Measurements from ENCODE around the gene POLA2. TPM values are rescaled to one million over a fixed set of nuclear protein-coding genes. Genes with fewer than 3 reads are reported as not detected.
"Not testable (repeated sequence)": the region's sequence is repeated elsewhere in the genome, so short reads cannot be mapped to it uniquely, and the experiment has no call there.

Gene POLA2
- polyA plus RNA-seq, 3 donors from 2014 or later, result 10.1 to 11.8 (median 11.8) TPM

DNA sequence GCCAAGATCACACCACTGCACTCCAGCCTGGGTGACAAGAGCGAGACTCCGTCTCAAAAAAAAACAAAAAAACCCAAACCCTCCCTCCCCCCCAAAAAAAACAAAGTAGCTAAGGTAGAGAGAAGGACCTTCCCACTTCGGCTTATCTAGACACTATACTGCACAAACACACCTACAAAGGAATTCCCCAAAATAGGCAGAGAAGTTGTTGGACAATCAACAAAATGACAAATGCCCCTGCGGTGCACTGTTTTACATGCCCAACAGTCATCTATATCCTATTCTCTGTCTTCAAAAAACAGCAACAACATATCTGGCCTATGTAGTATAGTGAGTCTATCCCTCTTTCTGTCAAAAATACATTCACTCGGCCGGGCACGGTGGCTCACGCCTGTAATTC, 65.3 kb downstream of the POLA2 start:
- Mint-ChIP-seq H3K27me3 (ENCODE audit: low read depth in 3 of 3) (peaks cover 0 to 4% (median 3%) of the 10 kb centered on the region in 3 donors), H3K36me3 (no peaks in the 10 kb centered on the region), H3K4me1 (peaks cover 4 to 6% of the 10 kb centered on the region in 2 donors), H3K9me3 (no peaks in the 10 kb centered on the region), H3K27ac (no peak overlapping the region), H3K4me3 (no peak overlapping the region)
- DNase-seq, result no peak

DNA sequence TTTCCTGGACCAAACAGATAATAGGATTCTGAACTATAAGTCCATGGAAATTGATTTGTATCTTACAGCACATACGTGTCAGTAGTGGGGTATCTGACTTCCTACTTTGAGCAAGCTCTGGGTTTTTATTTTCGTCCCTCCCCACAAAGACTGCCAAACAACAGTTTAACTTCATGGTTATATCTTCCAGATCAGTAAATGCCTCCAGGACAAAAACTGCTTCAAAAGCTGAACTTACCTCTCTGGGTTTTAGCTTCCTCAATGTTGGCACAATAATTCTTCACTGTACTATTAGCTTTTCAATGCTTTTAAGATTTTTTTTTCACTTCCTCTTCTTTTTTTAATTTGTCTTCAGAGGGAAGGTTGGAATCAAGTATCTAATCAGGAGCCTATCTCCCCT, 67.7 kb downstream of the POLA2 start:
- no peak for DNase-seq
- Mint-ChIP-seq H3K9me3 (no peaks in the 10 kb centered on the region), H3K4me1 (peaks cover 12 to 15% of the 10 kb centered on the region in 2 donors), H3K27me3 (ENCODE audit: low read depth in 3 of 3) (peaks cover 0 to 6% (median 0%) of the 10 kb centered on the region in 3 donors), H3K4me3 (no peak overlapping the region), H3K27ac (peak overlapping the region in 1 of 6 donors; percentile 41), H3K36me3 (no peaks in the 10 kb centered on the region)

DNA sequence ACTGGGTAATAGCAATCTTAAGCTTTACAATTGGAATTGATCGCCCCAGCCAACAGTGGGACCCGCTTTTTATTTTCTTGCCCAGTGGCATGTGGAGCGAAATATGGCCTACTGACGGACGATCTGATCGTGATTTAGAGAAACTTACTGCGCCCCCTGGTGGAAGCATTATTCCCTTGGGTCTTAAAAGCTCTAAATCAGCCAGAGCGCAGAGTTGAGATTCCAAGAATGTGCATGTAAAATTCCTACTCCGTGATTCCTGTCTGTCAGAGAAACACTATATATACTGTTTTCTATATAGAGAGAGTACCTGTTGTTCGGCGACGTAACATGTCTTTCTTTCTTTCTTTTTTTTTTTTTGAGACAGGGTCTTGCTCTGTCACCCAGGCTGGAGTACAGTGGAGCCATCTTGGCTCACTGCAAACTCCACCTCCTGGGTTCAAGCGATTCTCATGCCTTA, 68.2 kb downstream of the POLA2 start:
- H3K27me3 Mint-ChIP-seq (ENCODE audit: low read depth in 3 of 3), result peaks cover 0 to 7% (median 2%) of the 10 kb centered on the region in 3 donors
- no peaks in the 10 kb centered on the region for H3K36me3 Mint-ChIP-seq
- peak; percentile 69 to 77 (median 71) for DNase-seq
- H3K9me3 Mint-ChIP-seq, result no peaks in the 10 kb centered on the region
- H3K4me3 Mint-ChIP-seq, result no peak overlapping the region
- H3K4me1 Mint-ChIP-seq, result peaks cover 17 to 20% of the 10 kb centered on the region in 2 donors
- peak overlapping the region in 1 of 6 donors; percentile 41 for H3K27ac Mint-ChIP-seq

DNA sequence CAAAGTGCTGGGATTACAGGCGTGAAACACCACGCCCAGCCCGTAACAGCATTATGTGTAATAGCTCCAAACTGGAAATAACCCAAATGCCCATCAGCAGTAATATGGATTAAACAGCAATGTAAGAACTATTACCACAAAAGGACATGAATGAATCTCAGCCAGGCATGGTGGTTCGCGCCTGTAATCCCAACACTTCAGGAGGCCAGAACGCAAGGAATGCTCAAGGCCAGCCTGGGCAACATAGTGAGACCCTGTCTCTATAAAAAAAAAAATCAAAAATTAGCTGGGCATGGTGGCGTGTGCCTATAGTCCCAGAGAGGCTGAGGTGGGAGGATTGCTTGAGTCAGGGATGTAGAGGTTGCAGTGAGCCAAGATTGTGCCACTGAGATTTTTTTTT, 68.8 kb downstream of the POLA2 start:
- H3K36me3 Mint-ChIP-seq, result no peaks in the 10 kb centered on the region
- no peaks in the 10 kb centered on the region for H3K9me3 Mint-ChIP-seq
- no peak overlapping the region for H3K27ac Mint-ChIP-seq
- H3K4me3 Mint-ChIP-seq, result no peak overlapping the region
- DNase-seq, result no peak
- H3K4me1 Mint-ChIP-seq, result peaks cover 23 to 26% of the 10 kb centered on the region in 2 donors
- H3K27me3 Mint-ChIP-seq (ENCODE audit: low read depth in 3 of 3), result peaks cover 0 to 7% (median 2%) of the 10 kb centered on the region in 3 donors

DNA sequence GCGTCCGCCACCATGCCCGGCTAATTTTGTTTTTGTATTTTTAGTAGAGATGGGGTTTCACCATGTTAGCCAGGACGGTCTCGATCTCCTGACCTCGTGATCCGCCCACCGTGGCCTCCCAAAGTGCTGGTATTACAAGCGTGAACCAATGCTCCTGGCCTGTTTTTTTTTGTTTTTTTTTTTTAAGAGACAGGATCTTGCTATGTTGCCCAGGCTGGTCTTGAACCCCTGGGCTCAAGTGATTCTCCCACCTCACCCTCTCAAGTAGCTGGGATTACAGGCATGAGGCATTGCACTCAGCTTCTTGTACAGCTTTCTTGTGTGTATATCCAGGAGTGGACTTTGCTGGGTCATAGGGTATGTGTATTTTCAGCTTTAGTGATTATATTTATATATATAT, 70.8 kb downstream of the POLA2 start:
- peaks cover 25 to 29% of the 10 kb centered on the region in 2 donors for H3K4me1 Mint-ChIP-seq
- not testable (repeated sequence) for H3K36me3 Mint-ChIP-seq; H3K4me3 Mint-ChIP-seq; DNase-seq; H3K27ac Mint-ChIP-seq; H3K27me3 Mint-ChIP-seq (ENCODE audit: low read depth in 3 of 3); H3K9me3 Mint-ChIP-seq

DNA sequence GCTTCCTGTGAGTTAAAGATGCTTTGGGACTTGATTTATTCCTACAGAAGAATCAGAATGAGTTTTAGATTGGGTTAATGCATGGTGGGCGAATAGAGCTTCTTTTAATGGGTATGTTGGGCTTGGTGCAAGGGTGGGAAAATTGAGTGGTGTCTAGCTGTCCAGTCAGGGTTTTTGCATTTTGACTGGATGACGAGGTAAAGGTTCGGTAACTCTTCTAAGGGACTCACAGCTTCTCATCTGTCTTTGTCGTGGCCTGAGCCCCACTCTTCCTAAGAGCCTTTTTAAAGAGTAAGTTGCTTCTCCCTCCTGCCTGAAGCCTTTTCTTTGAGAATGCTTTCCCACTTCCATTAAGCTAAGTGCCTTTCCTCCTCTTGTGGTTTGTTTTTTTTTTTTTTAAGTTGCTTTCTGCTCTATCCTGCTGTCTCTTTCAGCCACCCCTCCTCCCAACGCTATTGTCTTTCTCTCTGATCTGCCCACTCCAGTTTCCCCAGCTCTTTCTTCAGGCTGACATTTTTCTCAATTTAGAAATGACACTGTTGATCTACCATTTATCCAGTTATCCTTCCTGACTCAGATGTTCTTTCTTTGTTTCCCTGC, 73.0 kb downstream of the POLA2 start:
- Mint-ChIP-seq H3K4me3 (peak overlapping the region; percentile 87 to 98 (median 93)), H3K4me1 (peaks cover 37 to 45% of the 10 kb centered on the region in 2 donors), H3K9me3 (no peaks in the 10 kb centered on the region), H3K36me3 (peaks cover 0 to 5% (median 3%) of the 10 kb centered on the region in 3 donors), H3K27me3 (ENCODE audit: low read depth in 3 of 3) (peaks cover 0 to 7% (median 4%) of the 10 kb centered on the region in 3 donors), H3K27ac (peak overlapping the region; percentile 71 to 91 (median 90))
- no peak for DNase-seq

DNA sequence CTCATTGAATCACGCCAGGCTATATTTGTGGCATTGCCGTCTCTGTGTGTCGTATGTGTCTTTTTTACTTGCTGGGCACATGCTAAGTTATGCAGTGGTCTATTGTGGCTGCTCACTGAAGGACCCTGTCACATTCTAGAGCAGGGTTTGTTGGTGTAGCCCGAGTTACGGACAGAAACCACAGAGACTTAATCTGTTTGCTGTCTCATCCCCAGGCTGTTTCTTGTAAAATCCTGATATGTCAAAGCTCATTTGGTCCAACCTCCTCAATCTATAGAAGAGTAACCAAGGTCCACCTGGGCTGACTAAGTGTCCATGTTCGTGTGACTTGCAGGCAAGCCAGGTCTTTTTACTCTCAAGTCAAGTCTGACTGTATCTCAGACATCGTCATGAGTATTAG, 76.9 kb downstream of the POLA2 start:
- peak overlapping the region in 2 of 6 donors; percentile 13 to 23 for H3K27ac Mint-ChIP-seq
- no peaks in the 10 kb centered on the region for H3K9me3 Mint-ChIP-seq
- no peak for DNase-seq
- peaks cover 33 to 44% of the 10 kb centered on the region in 2 donors for H3K4me1 Mint-ChIP-seq
- H3K36me3 Mint-ChIP-seq, result peaks cover 0 to 23% (median 7%) of the 10 kb centered on the region in 3 donors
- peaks cover 0 to 6% (median 4%) of the 10 kb centered on the region in 3 donors for H3K27me3 Mint-ChIP-seq (ENCODE audit: low read depth in 3 of 3)
- no peak overlapping the region for H3K4me3 Mint-ChIP-seq

DNA sequence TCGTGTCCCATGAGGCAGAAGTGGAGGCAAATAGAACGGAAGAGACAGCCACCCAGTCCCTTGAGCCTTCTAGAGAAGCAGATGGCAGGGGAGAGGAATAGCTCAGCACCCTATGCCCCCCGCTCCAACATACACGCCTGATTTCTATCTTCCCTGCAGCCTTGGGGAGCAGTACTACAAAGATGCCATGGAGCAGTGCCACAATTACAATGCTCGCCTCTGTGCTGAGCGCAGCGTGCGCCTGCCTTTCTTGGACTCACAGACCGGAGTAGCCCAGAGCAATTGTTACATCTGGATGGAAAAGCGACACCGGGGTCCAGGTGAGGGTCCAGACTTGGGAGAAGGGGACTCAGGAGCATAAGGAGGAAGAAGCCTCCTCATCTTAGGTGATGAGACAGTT, 78.5 kb downstream of the POLA2 start:
- no peaks in the 10 kb centered on the region for H3K9me3 Mint-ChIP-seq
- H3K4me1 Mint-ChIP-seq, result peaks cover 22 to 30% of the 10 kb centered on the region in 2 donors
- H3K4me3 Mint-ChIP-seq, result no peak overlapping the region
- H3K27ac Mint-ChIP-seq, result no peak overlapping the region
- no peak for DNase-seq
- H3K27me3 Mint-ChIP-seq (ENCODE audit: low read depth in 3 of 3), result peaks cover 0 to 4% (median 2%) of the 10 kb centered on the region in 3 donors
- H3K36me3 Mint-ChIP-seq, result peaks cover 0 to 37% (median 11%) of the 10 kb centered on the region in 3 donors

DNA sequence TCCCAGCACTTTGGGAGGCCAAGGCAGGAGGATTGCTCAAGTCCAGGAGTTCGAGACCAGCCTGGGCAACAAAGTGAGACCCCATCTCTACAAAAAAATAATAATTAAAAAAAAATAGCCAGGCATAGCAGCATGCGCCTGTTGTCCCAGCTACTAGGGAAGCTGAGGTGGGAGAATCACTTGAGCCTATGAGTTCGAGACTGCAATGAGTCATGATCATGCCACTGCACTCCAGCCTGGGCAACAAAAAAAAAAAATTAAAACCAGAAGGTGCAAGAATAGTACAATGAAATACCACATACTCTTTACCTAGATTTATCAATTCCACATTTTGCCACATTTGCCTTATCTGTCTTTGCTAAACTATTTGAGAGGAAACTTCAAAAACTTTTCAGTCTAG, 80.1 kb downstream of the POLA2 start:
- peaks cover 17 to 24% of the 10 kb centered on the region in 2 donors for H3K4me1 Mint-ChIP-seq
- H3K27ac Mint-ChIP-seq, result no peak overlapping the region
- H3K4me3 Mint-ChIP-seq, result no peak overlapping the region
- H3K9me3 Mint-ChIP-seq, result no peaks in the 10 kb centered on the region
- H3K36me3 Mint-ChIP-seq, result peaks cover 10 to 47% (median 19%) of the 10 kb centered on the region in 3 donors
- peaks cover 0 to 5% (median 4%) of the 10 kb centered on the region in 3 donors for H3K27me3 Mint-ChIP-seq (ENCODE audit: low read depth in 3 of 3)
- DNase-seq, result no peak

Other genes starting within 250 kb of the POLA2 start
- gene ARL2, start 247.8 kb upstream of the POLA2 start, polyA plus RNA-seq, result 100 to 1,000 TPM in 1 of 3 donors, 10 to 100 TPM in 2; 79.1 to 101 (median 80.1) TPM
- 10 to 100 TPM; 14.5 to 20.6 (median 19.9) TPM for gene SNX15, start 234.5 kb upstream of the POLA2 start, polyA plus RNA-seq
- 10 to 100 TPM in 1 of 3 donors, 1 to 10 TPM in 2; 3.8 to 11.7 (median 9.2) TPM for gene SAC3D1, start 220.8 kb upstream of the POLA2 start, polyA plus RNA-seq
- 100 to 1,000 TPM in 1 of 3 donors, 10 to 100 TPM in 2; 64.4 to 103 (median 88.7) TPM for gene NAALADL1, start 203.4 kb upstream of the POLA2 start, polyA plus RNA-seq
- 1 to 10 TPM; 1.8 to 2.9 (median 2.4) TPM for gene CDCA5, start 177.9 kb upstream of the POLA2 start, polyA plus RNA-seq
- gene ZFPL1, start 177.7 kb upstream of the POLA2 start, polyA plus RNA-seq, result 10 to 100 TPM; 28.3 to 31.2 (median 29.8) TPM
- gene VPS51, start 165.7 kb upstream of the POLA2 start, polyA plus RNA-seq, result 100 to 1,000 TPM in 1 of 3 donors, 10 to 100 TPM in 2; 70.3 to 102 (median 87.7) TPM
- gene TM7SF2, start 150.1 kb upstream of the POLA2 start, polyA plus RNA-seq, result 10 to 100 TPM; 12.8 to 16.8 (median 15.4) TPM
- gene ZNHIT2, start 144.3 kb upstream of the POLA2 start, polyA plus RNA-seq, result 10 to 100 TPM; 15.5 to 25.8 (median 23.9) TPM
- 1,000 to 10,000 TPM in 1 of 3 donors, 100 to 1,000 TPM in 2; 576 to 1,241 (median 681) TPM for gene FAU, start 139.8 kb upstream of the POLA2 start, polyA plus RNA-seq
- 100 to 1,000 TPM in 2 of 3 donors, 10 to 100 TPM in 1; 98.3 to 113 (median 105) TPM for gene MRPL49, start 139.6 kb upstream of the POLA2 start, polyA plus RNA-seq
- 10 to 100 TPM in 1 of 3 donors, 1 to 10 TPM in 2; 2.3 to 21.8 (median 7.7) TPM for gene SYVN1, start 127.4 kb upstream of the POLA2 start, polyA plus RNA-seq
- not detected for gene SPDYC, start 91.7 kb upstream of the POLA2 start, polyA plus RNA-seq
- gene CAPN1, start 80.0 kb upstream of the POLA2 start, polyA plus RNA-seq, result 100 to 1,000 TPM; 124 to 155 (median 148) TPM
- not detected for gene CDC42EP2, start 52.9 kb downstream of the POLA2 start, polyA plus RNA-seq
- gene DPF2, start 71.9 kb downstream of the POLA2 start, polyA plus RNA-seq, result 10 to 100 TPM; 44.9 to 63.5 (median 53.9) TPM
- 1 to 10 TPM in 1 of 3 donors, under 1 TPM in 2; 0.90 to 1.2 (median 0.90) TPM for gene TIGD3, start 92.8 kb downstream of the POLA2 start, polyA plus RNA-seq
- gene SLC25A45, start 120.7 kb downstream of the POLA2 start, polyA plus RNA-seq, result 10 to 100 TPM in 2 of 3 donors, 1 to 10 TPM in 1; 4.5 to 16.0 (median 10.3) TPM
- gene FRMD8, start 124.7 kb downstream of the POLA2 start, polyA plus RNA-seq, result 10 to 100 TPM; 62.8 to 73.5 (median 63.4) TPM
- 1 to 10 TPM in 2 of 3 donors, under 1 TPM in 1; 0.26 to 5.9 (median 1.4) TPM for gene NEAT1, start 160.8 kb downstream of the POLA2 start, polyA plus RNA-seq
- gene MALAT1, start 237.1 kb downstream of the POLA2 start, polyA plus RNA-seq, result 1,000 to 10,000 TPM; 1,459 to 3,517 (median 2,451) TPM

Data from immature natural killer cell (primary cell).